HTERT RPE-1 (cell line): Measurements from ENCODE around the gene CDK5.

Source experiments
- in situ Hi-C: fragments of 300-500 bp; cut with MboI; formaldehyde crosslinking; loops from 4 replicates; pipeline ENCODE4 v1.14.3; 2020; ENCODE audit warnings: low sequenced_read_pairs

The CDK5 gene

GRCh38 chr7:151057506-151057988 is at the start of gene CDK5:
Gene CDK5, minus strand, starts transcription at chr7:151057897. Its CDS starts 49 bp downstream, at chr7:151057848.
- in situ Hi-C loops: no loop called here

- in situ Hi-C loops: no loop called here
These were observed 46.9 kb upstream of the CDK5 start for GRCh38 chr7:151104411-151105235.

GRCh38 chr7:151103973-151104372 is 46.3 kb upstream of the CDK5 start:
- in situ Hi-C loops: no loop called here

GRCh38 chr7:151102991-151103390 is 45.3 kb upstream of the CDK5 start:
- in situ Hi-C loops: no loop called here

DNA sequence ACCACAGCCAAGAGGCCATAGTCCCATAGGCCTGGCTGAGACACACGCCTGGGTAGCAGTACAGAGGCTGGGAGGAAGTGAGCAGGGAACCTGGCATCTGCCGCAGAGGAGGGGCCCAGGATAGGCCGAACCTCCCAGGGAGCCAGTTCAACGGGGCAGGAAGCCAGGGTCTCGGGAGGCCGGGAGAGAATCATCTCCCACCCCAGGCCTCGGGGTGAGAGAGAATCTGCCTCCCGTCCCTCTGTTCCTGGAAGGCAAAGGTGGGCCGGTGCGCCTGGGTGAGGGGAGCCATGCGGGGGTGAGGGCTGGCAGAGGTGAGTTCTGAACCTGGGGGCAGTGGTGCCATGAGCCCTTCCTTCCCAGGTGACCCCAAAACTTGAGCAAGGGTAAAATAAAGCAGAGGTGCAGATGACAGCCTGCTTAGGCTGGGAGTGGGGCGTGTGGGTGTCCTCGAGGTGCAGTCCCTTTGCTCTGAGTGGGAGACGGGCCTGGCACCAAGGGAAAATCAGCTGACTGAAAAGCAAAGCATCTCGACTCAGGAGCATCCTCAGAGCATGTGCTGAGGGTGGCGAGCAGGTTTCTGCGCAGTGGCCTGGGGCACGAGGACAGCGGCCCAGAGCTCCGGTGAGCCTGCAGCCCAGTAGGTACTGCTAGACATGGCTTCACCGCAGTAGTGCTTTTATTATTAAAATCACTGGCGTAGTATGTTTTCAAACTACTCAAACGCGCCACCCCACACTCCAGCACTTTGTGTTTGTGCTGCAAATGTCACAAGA is 44.1 kb upstream of the CDK5 start:
- in situ Hi-C loops: no loop called here

- in situ Hi-C loops: no loop called here
These were observed 43.2 kb upstream of the CDK5 start for GRCh38 chr7:151100921-151101320.

DNA sequence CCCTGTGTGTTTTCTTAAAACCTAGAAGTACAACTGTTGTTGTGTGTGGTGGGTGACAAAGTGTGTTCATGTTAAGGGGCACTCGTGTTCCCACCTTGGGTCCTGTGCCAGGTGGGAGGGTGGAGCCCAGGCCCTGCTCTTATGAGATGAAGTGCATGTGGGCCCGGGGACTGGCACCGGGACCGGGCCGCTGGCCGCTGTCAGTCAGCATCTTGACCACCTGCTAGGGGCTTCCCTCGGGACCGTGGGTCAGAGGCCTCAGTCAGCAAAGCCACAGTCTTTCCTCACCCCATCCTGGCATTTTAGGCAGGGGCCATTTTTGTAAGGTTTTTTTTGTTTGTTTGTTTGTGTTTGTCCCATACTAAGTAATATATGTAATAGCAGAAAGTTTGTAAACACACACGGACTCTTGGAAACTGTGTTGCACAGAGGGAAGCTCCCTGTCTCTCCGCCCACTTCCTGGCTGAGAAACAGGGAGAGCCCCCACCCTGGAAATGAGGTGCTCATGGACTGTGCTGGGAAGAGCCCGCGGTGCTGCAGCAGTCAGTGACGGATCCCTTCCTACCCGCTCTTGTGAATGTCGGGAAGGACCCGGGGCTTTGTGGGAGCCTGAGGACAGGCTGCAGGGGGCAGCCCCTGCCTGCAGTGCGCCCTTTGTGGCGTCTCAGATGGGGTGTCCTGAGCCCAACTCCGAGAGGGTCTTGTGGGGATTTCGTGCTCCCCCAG is 42.0 kb upstream of the CDK5 start:
- in situ Hi-C loops: no loop called here

- in situ Hi-C loops: no loop called here
These were observed 38.3 kb upstream of the CDK5 start for GRCh38 chr7:151095828-151096475.

DNA sequence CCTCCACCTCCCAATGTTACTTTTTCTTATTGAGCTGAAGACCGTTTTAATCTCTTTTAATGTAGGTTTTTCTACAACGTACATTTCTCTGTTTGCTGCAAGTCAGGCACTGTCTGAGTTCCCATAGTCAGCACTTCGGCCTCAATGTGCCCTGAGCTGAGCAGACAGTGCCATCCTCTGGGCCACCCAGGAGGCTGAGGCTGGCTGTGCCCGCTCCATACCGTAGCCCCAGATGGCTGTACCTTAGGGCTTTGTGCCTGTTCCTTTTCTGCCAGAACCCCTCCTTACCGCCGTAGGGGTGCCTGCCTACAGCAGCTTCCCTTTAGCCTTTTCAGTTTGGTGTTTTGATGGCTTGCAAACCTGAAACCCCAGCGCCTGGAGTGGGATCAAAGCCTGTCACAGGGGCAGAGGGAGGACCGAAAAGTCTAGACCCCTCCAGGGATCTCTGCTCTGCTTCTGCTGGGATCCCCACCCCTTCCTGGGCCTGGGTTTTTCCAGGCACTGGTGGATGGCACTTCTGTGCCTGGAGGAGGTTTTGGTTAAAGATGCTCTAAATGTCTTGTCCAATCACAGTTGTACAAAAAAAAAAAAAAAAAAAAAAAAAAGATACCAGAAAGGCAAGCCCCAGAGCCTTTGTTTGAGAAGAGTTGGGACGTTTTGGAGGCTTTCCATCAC is 37.6 kb upstream of the CDK5 start:
- in situ Hi-C loops: no loop called here

GRCh38 chr7:151094675-151095074 is 37.0 kb upstream of the CDK5 start:
- in situ Hi-C loops: no loop called here

DNA sequence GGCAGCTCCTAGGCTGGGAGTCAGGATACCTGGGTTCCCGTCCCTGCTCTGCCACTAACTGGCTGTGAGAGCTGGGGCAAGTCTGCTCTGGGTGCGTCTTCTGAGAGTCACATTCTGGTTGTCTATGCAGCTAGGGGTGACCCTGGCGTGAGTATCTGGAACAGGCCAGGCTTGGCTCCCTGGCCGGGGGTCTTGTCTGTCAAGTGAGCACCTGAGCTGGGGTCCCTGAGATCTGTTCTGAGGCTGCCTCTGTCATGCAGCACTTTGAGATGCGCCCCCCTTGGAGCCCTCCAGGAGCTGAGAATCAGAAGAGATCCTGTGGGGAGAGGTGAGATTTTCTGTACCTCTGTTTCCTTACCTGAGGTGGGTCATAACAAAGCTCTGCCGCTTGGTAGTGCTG is 36.1 kb upstream of the CDK5 start:
- in situ Hi-C loops: no loop called here

DNA sequence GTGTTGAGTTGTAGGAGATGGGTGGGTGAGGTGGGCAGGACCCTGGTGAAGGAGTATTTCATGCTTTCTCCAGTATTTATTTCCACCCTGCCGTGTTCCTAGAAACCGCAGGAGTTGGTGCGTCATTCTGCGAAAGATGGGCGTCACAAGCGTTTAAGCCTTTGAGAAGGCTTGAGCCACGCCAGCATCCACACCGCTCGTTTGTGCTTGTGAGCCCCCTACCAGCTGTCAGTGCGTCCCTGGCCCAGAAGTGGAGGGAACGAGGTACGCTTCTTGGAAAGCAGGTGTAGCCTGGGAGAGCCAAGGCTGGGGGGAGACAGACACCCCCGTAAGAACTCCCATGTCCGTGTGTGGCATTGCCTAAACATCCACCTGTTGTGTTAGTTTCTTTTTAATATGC is 34.3 kb upstream of the CDK5 start:
- in situ Hi-C loops: no loop called here

- in situ Hi-C loops: no loop called here
These were observed 33.7 kb upstream of the CDK5 start for GRCh38 chr7:151091431-151091830.

GRCh38 chr7:151091003-151091402 is 33.3 kb upstream of the CDK5 start:
- in situ Hi-C loops: no loop called here

DNA sequence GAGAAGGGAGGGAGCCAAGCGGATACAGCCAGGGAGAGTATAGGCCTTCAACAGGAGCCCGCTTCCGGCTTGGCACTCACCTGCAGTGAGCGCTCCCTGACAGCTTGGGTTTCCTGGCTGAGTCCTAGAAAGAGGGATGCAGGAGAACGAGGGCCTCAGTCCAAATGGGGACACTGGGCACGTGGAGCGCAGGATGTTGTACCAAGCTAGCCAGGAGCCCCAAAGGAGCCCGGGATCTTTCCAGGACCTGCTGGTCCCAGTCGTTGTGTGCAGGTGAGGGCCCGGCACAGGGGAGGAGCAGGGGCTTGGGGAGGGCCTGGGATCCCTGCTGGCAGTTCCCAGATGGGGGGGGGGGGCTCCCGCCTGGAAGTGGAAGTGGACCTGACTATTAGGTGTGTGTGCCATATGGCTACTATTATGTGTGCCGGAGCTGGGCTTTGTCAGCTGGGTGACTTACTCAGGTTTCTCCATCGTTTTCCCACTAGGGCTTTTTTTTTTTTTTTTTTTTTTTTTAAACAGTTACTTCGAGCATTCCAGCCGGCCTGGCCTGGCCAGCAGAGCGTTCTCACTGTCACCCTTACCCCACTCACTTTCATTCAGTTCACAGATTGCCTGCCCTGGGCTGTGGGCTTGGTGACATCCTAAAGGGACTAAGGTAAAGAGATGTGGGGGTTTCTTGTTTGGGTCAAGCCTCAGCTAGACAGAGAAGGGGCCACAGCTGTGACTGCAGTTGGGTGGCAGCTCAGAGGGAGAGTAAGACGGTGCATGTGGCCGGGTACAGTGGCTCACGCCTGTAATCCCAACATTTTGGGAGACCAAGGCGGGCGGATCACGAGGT is 32.4 kb upstream of the CDK5 start:
- in situ Hi-C loops: no loop called here

- in situ Hi-C loops: no loop called here
These were observed 31.4 kb upstream of the CDK5 start for GRCh38 chr7:151088856-151089699.

- in situ Hi-C loops: no loop called here
These were observed 30.5 kb upstream of the CDK5 start for GRCh38 chr7:151088019-151088855.
